SH-SY5Y (cell line): Measurements from ENCODE around the gene RUFY1.

Experiments
- GATA2 ChIP-seq: IDR thresholded peaks from 2 replicates; pipeline ENCODE4 v1.6.1; 2011; ENCODE audit warnings: mild to moderate bottlenecking, low read depth, low read length
- GATA3 ChIP-seq: IDR thresholded peaks from 2 replicates; pipeline ENCODE4 v1.6.1; 2011; ENCODE audit warnings: low read depth, mild to moderate bottlenecking, low read length, moderate library complexity

DNA sequence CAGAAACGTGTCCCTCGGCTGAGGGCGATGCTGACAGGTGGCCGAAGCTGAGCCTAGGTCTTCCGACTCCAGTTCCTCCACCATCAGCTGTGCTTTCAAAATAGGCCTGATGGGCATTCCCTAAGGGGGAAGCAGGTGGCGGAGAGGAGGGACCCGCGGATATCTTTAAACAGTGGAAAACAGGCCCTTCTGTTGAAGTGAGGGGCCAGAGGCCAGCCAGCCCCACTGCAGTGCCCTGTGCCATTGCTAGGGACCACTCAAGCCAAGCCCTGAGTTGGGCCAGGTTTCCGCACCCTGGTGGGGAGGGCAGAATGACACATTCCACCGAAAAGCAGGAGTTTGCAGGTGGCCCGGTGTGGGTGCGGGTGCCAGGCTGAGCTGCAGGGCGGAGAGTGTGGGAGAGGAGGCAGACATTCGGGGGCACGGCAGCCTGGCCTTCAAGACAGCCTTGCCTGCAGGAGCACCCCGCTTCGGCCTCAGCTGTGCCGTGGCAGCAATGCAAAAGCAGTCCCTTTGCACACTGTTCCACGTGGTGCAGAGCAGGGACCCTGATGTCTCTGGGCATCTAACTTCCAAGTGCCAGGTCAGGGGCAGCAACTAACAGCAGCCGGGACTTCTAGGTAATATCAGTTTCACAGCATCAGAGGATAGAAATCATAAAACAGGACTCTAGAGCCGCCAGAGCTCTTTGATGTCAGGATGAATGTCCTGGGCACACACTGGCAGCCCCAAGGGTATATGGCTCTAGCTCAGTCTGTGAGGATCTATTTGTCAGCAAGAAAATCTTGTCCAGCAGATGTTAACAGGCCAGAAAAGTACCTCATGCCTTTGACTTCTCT, 55.9 kb downstream of the RUFY1 start:
- TF ChIP-seq GATA3 (no peak), GATA2 (no peak)
